H1 (cell line): ENCODE data around the gene ABHD14A. TPM values are rescaled to one million over a fixed set of nuclear protein-coding genes. Genes with fewer than 3 reads are reported as not detected.

Source experiments
- FOSL1 ChIP-seq: IDR thresholded peaks from 2 replicates; pipeline ENCODE4 v1.6.1; 2011; ENCODE audit warnings: mild to moderate bottlenecking, low read depth, low read length, moderate library complexity; ENCODE audit not compliant: insufficient read depth
- JUND ChIP-seq: IDR thresholded peaks from 2 replicates; pipeline ENCODE4 v1.6.1; 2011; ENCODE audit warnings: mild to moderate bottlenecking, improper control_type of control experiment, low read length
- KDM1A ChIP-seq: fragments of 200-600, 300-600 bp; sonication (generic); IDR thresholded peaks from 2 replicates; pipeline ENCODE4 v1.7.1; 2016; ENCODE audit warnings: mild to moderate bottlenecking, low read length, borderline replicate concordance
- SUZ12 ChIP-seq: fragments of 200-600 bp; sonication (generic); IDR thresholded peaks from 2 replicates; pipeline ENCODE4 v1.6.1; 2012; ENCODE audit warnings: mild to moderate bottlenecking, inconsistent platforms, low read length, moderate library complexity, mixed read lengths
- polyA plus RNA-seq, 7 experiments: library from polyadenylated mRNA; depleted of rRNA in 3 of 7; stranded (reverse) in 5 of 7; unstranded in 2 of 7; fragments of >200 nt in 5 of 7; fragments of 200-250 nt in 2 of 7; gene quantifications; 1 replicate in 5 of 7; 2 replicates in 1 of 7; 4 replicates in 1 of 7; pipeline versions ENCODE4 v1.2.1 to v1.2.3, GENCODE V29; 2011 to 2013; ENCODE audit warnings: missing spikeins in 2 of 7, mixed read lengths in 2 of 7
- total RNA-seq: library from RNA; stranded (reverse); fragmentation: NEBNext Ultra II Directional; extraction: Animal tissue kit (Norgen Biotek cat#: 25700); gene quantifications from 2 replicates; pipeline ENCODE4 v1.2.1, GENCODE V29; 2021
- TF ChIP-seq, protein P1 (sequence below): fragments of 300-600 bp; sonication (generic); IDR thresholded peaks from 2 replicates; pipeline ENCODE4 v1.7.1; 2012; ENCODE audit warnings: low read length, moderate library complexity, mild to moderate bottlenecking, inconsistent platforms; ENCODE audit not compliant: insufficient replicate concordance

Gene ABHD14A
- total and polyA plus RNA-seq, 2 of the 8 experiments (the other 6 are each of a cell fraction or from before 2014, with no cell fraction given): 4.6 to 9.8 TPM

DNA sequence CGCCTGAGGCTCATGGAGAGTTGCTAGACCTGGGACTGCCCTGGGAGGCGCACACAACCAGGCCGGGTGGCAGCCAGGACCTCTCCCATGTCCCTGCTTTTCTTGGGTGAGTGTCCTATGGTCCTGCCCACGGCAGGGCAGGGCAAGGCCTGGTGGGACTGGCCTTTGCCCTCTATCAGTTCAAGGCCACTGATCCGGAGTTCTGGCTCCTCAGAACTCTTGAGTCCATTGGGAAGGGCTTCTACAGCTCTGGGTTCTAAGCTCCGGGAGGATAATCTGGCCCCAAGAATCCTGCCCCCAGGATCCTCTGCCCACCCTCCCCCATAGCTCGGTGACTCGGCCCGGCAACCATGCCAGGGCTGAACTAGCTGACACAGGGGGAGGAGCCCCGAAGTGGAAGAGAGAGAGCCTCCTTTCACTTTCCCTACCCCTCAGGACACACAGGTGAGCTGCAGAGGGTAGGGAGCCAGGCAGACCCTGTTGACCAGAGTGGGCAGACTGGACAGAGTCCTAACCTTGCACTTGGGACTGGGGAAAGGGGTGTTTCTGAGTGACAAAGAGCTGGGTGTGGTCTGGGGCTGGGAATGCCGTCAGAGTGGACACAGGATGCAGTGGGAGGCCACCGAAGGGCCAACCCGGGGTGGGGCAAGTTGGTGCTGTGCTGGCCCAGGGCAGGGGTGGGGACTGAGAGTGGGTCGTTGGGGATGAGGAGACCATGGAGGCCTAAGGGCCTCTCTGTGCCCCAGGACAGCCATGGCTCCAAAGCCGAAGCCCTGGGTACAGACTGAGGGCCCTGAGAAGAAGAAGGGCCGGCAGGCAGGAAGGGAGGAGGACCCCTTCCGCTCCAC lies 32.0 kb upstream of the ABHD14A start (continued):
- TF ChIP-seq, protein P1, sequence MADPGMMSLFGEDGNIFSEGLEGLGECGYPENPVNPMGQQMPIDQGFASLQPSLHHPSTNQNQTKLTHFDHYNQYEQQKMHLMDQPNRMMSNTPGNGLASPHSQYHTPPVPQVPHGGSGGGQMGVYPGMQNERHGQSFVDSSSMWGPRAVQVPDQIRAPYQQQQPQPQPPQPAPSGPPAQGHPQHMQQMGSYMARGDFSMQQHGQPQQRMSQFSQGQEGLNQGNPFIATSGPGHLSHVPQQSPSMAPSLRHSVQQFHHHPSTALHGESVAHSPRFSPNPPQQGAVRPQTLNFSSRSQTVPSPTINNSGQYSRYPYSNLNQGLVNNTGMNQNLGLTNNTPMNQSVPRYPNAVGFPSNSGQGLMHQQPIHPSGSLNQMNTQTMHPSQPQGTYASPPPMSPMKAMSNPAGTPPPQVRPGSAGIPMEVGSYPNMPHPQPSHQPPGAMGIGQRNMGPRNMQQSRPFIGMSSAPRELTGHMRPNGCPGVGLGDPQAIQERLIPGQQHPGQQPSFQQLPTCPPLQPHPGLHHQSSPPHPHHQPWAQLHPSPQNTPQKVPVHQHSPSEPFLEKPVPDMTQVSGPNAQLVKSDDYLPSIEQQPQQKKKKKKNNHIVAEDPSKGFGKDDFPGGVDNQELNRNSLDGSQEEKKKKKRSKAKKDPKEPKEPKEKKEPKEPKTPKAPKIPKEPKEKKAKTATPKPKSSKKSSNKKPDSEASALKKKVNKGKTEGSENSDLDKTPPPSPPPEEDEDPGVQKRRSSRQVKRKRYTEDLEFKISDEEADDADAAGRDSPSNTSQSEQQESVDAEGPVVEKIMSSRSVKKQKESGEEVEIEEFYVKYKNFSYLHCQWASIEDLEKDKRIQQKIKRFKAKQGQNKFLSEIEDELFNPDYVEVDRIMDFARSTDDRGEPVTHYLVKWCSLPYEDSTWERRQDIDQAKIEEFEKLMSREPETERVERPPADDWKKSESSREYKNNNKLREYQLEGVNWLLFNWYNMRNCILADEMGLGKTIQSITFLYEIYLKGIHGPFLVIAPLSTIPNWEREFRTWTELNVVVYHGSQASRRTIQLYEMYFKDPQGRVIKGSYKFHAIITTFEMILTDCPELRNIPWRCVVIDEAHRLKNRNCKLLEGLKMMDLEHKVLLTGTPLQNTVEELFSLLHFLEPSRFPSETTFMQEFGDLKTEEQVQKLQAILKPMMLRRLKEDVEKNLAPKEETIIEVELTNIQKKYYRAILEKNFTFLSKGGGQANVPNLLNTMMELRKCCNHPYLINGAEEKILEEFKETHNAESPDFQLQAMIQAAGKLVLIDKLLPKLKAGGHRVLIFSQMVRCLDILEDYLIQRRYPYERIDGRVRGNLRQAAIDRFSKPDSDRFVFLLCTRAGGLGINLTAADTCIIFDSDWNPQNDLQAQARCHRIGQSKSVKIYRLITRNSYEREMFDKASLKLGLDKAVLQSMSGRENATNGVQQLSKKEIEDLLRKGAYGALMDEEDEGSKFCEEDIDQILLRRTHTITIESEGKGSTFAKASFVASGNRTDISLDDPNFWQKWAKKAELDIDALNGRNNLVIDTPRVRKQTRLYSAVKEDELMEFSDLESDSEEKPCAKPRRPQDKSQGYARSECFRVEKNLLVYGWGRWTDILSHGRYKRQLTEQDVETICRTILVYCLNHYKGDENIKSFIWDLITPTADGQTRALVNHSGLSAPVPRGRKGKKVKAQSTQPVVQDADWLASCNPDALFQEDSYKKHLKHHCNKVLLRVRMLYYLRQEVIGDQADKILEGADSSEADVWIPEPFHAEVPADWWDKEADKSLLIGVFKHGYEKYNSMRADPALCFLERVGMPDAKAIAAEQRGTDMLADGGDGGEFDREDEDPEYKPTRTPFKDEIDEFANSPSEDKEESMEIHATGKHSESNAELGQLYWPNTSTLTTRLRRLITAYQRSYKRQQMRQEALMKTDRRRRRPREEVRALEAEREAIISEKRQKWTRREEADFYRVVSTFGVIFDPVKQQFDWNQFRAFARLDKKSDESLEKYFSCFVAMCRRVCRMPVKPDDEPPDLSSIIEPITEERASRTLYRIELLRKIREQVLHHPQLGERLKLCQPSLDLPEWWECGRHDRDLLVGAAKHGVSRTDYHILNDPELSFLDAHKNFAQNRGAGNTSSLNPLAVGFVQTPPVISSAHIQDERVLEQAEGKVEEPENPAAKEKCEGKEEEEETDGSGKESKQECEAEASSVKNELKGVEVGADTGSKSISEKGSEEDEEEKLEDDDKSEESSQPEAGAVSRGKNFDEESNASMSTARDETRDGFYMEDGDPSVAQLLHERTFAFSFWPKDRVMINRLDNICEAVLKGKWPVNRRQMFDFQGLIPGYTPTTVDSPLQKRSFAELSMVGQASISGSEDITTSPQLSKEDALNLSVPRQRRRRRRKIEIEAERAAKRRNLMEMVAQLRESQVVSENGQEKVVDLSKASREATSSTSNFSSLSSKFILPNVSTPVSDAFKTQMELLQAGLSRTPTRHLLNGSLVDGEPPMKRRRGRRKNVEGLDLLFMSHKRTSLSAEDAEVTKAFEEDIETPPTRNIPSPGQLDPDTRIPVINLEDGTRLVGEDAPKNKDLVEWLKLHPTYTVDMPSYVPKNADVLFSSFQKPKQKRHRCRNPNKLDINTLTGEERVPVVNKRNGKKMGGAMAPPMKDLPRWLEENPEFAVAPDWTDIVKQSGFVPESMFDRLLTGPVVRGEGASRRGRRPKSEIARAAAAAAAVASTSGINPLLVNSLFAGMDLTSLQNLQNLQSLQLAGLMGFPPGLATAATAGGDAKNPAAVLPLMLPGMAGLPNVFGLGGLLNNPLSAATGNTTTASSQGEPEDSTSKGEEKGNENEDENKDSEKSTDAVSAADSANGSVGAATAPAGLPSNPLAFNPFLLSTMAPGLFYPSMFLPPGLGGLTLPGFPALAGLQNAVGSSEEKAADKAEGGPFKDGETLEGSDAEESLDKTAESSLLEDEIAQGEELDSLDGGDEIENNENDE: no peak
- TF ChIP-seq JUND (no peak), SUZ12 (no peak), KDM1A (no peak), FOSL1 (no peak)
